Measurements from ENCODE around the gene UGGT1.

Gene UGGT1, protein sequence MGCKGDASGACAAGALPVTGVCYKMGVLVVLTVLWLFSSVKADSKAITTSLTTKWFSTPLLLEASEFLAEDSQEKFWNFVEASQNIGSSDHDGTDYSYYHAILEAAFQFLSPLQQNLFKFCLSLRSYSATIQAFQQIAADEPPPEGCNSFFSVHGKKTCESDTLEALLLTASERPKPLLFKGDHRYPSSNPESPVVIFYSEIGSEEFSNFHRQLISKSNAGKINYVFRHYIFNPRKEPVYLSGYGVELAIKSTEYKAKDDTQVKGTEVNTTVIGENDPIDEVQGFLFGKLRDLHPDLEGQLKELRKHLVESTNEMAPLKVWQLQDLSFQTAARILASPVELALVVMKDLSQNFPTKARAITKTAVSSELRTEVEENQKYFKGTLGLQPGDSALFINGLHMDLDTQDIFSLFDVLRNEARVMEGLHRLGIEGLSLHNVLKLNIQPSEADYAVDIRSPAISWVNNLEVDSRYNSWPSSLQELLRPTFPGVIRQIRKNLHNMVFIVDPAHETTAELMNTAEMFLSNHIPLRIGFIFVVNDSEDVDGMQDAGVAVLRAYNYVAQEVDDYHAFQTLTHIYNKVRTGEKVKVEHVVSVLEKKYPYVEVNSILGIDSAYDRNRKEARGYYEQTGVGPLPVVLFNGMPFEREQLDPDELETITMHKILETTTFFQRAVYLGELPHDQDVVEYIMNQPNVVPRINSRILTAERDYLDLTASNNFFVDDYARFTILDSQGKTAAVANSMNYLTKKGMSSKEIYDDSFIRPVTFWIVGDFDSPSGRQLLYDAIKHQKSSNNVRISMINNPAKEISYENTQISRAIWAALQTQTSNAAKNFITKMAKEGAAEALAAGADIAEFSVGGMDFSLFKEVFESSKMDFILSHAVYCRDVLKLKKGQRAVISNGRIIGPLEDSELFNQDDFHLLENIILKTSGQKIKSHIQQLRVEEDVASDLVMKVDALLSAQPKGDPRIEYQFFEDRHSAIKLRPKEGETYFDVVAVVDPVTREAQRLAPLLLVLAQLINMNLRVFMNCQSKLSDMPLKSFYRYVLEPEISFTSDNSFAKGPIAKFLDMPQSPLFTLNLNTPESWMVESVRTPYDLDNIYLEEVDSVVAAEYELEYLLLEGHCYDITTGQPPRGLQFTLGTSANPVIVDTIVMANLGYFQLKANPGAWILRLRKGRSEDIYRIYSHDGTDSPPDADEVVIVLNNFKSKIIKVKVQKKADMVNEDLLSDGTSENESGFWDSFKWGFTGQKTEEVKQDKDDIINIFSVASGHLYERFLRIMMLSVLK (N-terminal part only)

DNA sequence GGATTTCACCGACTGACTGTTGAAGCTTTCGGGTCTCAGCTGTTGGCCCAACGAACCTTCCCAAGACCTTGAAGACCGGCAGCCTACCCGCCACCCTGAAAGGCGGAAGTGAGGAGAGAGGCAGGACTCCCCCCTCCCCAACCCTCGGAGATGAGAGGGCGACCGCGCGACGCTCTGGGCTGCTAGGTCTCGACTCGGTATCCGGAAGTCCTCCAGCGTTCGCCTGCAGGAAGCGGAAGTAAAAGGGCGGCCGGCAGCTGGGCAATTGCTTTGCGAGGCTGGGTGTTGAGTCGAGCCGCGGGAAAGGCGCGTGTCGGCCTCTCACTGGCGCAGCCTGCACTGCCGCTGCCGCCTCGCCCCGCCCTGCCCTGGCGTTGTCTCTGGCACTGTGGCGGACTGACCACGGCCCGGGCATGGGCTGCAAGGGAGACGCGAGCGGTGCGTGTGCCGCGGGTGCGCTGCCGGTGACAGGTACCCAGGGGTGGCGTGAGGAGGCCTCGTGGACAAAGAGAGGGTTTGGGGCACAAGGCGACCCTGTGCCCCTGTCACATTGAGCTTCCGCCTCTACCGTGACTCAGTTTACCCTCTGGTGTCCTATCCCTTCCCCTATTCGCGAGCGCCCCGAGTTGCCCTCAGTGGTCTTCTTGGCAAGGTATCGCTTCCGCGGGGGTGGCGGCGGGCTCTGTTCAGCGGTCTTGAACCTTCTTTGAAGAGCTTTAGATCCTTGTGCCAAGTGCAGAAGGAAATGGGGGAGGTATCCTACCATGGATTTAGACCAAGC, at the start of gene UGGT1:
TSS of gene UGGT1 (plus strand) at position 256 of the 781 bp plus-strand sequence. CDS start at position 414, 158 bp downstream.
- DNase-seq (ENCODE audit: low spot score in 2 of 2) (peak; percentile 87 to 89), ATAC-seq (replicated peaks; ENCODE audit: extremely low read depth, poor library complexity, severe bottlenecking) (peak; percentile 96)
- H3K36me3 Mint-ChIP-seq (ENCODE audit: insufficient read depth): peaks cover 15% of the 10 kb centered on the region
- H3K4me3 Mint-ChIP-seq: peak within 1 kb of the TSS; percentile 97
- H3K9me3 Mint-ChIP-seq: no peaks in the 10 kb centered on the region
- no peaks in the 10 kb centered on the region for H3K27me3 Mint-ChIP-seq
- H3K4me1 Mint-ChIP-seq: peaks cover 31% of the 10 kb centered on the region
- H3K27ac Mint-ChIP-seq (ENCODE audit: low read depth): peak within 1 kb of the TSS; percentile 92

DNA sequence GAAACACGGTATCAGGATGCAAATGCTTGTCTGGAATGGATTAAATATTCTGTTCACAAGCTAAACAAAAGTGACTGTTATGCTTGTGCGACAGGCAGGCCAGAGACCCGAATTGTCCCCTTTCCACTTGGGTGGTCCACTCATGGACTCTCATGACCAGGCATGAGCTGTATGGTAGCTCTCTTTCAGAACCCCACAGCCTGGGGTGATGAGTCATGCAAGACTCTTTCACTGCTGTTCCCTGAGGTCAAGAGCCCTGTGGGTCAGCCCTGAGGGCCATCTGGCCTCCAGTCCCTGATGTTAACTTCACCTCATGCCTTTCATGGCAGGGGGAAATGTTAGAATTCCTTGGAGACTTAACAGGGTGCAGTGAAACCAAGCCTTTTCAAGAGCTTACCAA, 49.4 kb upstream of the UGGT1 start:
- Mint-ChIP-seq H3K9me3 (peaks cover 33% of the 10 kb centered on the region), H3K4me3 (no peak overlapping the region), H3K4me1 (no peaks in the 10 kb centered on the region), H3K27me3 (peaks cover 45% of the 10 kb centered on the region), H3K36me3 (ENCODE audit: insufficient read depth) (no peaks in the 10 kb centered on the region), H3K27ac (ENCODE audit: low read depth) (no peak overlapping the region)
- ATAC-seq (replicated peaks; ENCODE audit: extremely low read depth, poor library complexity, severe bottlenecking): no peak
- no peak for DNase-seq (ENCODE audit: low spot score in 2 of 2)

GRCh38 chr2:128043041-128043440, 48.0 kb upstream of the UGGT1 start:
- H3K9me3 Mint-ChIP-seq: peaks cover 18% of the 10 kb centered on the region
- DNase-seq (ENCODE audit: low spot score in 2 of 2) (no peak), ATAC-seq (replicated peaks; ENCODE audit: extremely low read depth, poor library complexity, severe bottlenecking) (no peak)
- no peaks in the 10 kb centered on the region for H3K36me3 Mint-ChIP-seq (ENCODE audit: insufficient read depth)
- no peak overlapping the region for H3K27ac Mint-ChIP-seq (ENCODE audit: low read depth)
- H3K27me3 Mint-ChIP-seq: peaks cover 48% of the 10 kb centered on the region
- no peaks in the 10 kb centered on the region for H3K4me1 Mint-ChIP-seq
- H3K4me3 Mint-ChIP-seq: no peak overlapping the region

DNA sequence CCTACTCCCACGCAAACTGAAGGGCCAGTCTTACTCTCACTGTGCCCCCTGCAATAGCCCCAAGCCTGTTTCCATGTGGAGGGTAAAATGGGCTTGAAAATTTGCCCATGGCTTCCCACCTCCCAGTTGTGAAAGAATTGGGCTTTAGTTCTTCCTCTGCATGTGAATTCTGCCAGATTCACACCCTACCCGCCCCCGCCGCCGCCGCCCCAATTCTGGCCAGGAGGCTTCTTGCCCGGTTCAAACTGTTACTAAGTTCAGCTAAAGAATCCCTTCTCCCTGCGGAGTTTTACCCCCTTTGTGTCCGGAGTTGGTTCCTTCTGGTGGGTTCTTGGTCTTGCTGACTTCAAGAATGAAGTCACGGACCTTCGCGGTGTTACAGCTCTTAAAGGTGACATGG, 37.7 kb upstream of the UGGT1 start:
- Mint-ChIP-seq H3K36me3 (ENCODE audit: insufficient read depth) (no peaks in the 10 kb centered on the region), H3K9me3 (peaks cover 11% of the 10 kb centered on the region), H3K4me1 (no peaks in the 10 kb centered on the region), H3K27ac (ENCODE audit: low read depth) (no peak overlapping the region), H3K27me3 (peaks cover 83% of the 10 kb centered on the region), H3K4me3 (no peak overlapping the region)
- ATAC-seq (replicated peaks; ENCODE audit: extremely low read depth, poor library complexity, severe bottlenecking) (no peak), DNase-seq (ENCODE audit: low spot score in 2 of 2) (no peak)

- H3K27me3 Mint-ChIP-seq: peaks cover 73% of the 10 kb centered on the region
- no peaks in the 10 kb centered on the region for H3K36me3 Mint-ChIP-seq (ENCODE audit: insufficient read depth)
- no peak overlapping the region for H3K27ac Mint-ChIP-seq (ENCODE audit: low read depth)
- DNase-seq (ENCODE audit: low spot score in 2 of 2) (no peak), ATAC-seq (replicated peaks; ENCODE audit: extremely low read depth, poor library complexity, severe bottlenecking) (no peak)
- H3K4me1 Mint-ChIP-seq: no peaks in the 10 kb centered on the region
- H3K9me3 Mint-ChIP-seq: peaks cover 10% of the 10 kb centered on the region
- H3K4me3 Mint-ChIP-seq: no peak overlapping the region
These were observed 36.7 kb upstream of the UGGT1 start for GRCh38 chr2:128054104-128054885.

- peaks cover 43% of the 10 kb centered on the region for H3K27me3 Mint-ChIP-seq
- no peaks in the 10 kb centered on the region for H3K4me1 Mint-ChIP-seq
- H3K4me3 Mint-ChIP-seq: no peak overlapping the region
- DNase-seq (ENCODE audit: low spot score in 2 of 2) (no peak), ATAC-seq (replicated peaks; ENCODE audit: extremely low read depth, poor library complexity, severe bottlenecking) (no peak)
- H3K27ac Mint-ChIP-seq (ENCODE audit: low read depth): no peak overlapping the region
- no peaks in the 10 kb centered on the region for H3K9me3 Mint-ChIP-seq
- no peaks in the 10 kb centered on the region for H3K36me3 Mint-ChIP-seq (ENCODE audit: insufficient read depth)
These were observed 33.7 kb upstream of the UGGT1 start for GRCh38 chr2:128057334-128057733.

GRCh38 chr2:128058114-128058513, 32.9 kb upstream of the UGGT1 start:
- H3K36me3 Mint-ChIP-seq (ENCODE audit: insufficient read depth): no peaks in the 10 kb centered on the region
- no peak overlapping the region for H3K27ac Mint-ChIP-seq (ENCODE audit: low read depth)
- no peak overlapping the region for H3K4me3 Mint-ChIP-seq
- no peaks in the 10 kb centered on the region for H3K4me1 Mint-ChIP-seq
- no peaks in the 10 kb centered on the region for H3K9me3 Mint-ChIP-seq
- ATAC-seq (replicated peaks; ENCODE audit: extremely low read depth, poor library complexity, severe bottlenecking) (no peak), DNase-seq (ENCODE audit: low spot score in 2 of 2) (no peak)
- H3K27me3 Mint-ChIP-seq: peaks cover 38% of the 10 kb centered on the region

DNA sequence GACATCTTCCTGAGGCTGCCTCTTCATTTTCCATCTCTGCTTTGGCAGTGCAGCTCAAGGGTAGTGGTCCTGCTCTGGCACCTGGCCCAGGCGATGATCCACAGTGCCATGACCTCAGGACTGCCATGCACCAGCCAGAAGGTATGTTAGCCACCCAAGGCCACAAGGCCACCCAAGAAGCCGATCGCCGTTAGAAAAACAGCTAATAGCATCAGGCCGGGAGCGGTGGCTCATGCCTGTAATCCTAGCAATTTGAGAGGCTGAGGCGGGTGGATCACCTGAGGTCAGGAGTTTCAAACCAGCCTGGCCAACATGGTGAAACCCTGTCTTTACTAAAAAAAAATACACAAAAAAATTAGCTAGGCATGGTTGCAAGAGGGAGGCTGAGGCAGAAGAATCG, 28.4 kb upstream of the UGGT1 start:
- Mint-ChIP-seq H3K36me3 (ENCODE audit: insufficient read depth) (no peaks in the 10 kb centered on the region), H3K4me3 (no peak overlapping the region), H3K27me3 (peaks cover 9% of the 10 kb centered on the region), H3K4me1 (no peaks in the 10 kb centered on the region), H3K27ac (ENCODE audit: low read depth) (no peak overlapping the region), H3K9me3 (no peaks in the 10 kb centered on the region)
- ATAC-seq (replicated peaks; ENCODE audit: extremely low read depth, poor library complexity, severe bottlenecking): no peak
- no peak for DNase-seq (ENCODE audit: low spot score in 2 of 2)

DNA sequence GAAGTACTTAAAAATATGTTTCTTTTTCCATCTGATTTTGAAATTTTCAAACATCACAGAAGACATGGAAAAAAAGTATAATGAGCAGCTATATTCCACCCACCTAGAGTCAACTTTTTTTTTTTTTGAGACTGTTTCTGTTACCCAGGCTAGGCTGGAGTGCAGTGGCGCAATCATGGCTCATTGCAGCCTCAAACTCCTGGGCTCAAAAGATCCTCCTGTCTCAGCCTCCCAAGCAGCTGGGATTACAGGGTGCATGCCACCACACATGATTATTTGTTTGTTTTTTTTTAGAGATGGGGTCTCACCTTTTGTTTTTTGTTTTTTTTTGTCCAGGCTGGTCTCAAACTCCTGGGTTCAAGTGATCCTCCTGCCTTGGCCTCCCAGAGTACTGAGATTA, 26.6 kb upstream of the UGGT1 start:
- Mint-ChIP-seq H3K4me3 (no peak overlapping the region), H3K9me3 (no peaks in the 10 kb centered on the region), H3K27ac (ENCODE audit: low read depth) (no peak overlapping the region), H3K4me1 (no peaks in the 10 kb centered on the region), H3K27me3 (peaks cover 9% of the 10 kb centered on the region), H3K36me3 (ENCODE audit: insufficient read depth) (no peaks in the 10 kb centered on the region)
- DNase-seq (ENCODE audit: low spot score in 2 of 2) (no peak), ATAC-seq (replicated peaks; ENCODE audit: extremely low read depth, poor library complexity, severe bottlenecking) (no peak)

DNA sequence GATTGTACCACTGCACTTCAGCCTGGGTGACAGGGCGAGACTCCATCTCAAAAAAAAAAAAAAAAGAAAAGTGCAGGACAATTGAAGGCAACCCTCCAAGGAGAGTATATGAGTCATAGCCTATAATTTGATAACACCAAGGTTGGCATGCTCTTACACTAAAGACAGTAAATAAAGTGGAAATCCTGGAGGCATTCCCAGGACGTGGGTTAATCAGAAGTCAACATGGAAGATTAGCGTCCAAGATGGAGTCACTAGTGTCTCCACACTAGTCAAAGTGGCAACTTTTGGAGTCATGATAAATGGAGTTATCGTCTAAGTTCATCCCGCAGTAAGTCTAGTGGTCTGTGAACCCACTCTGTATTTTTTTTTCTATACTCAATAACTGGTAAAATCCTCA, 21.2 kb upstream of the UGGT1 start:
- Mint-ChIP-seq H3K27ac (ENCODE audit: low read depth) (no peak overlapping the region), H3K4me3 (no peak overlapping the region), H3K36me3 (ENCODE audit: insufficient read depth) (no peaks in the 10 kb centered on the region), H3K9me3 (no peaks in the 10 kb centered on the region), H3K27me3 (no peaks in the 10 kb centered on the region), H3K4me1 (no peaks in the 10 kb centered on the region)
- ATAC-seq (replicated peaks; ENCODE audit: extremely low read depth, poor library complexity, severe bottlenecking) (no peak), DNase-seq (ENCODE audit: low spot score in 2 of 2) (no peak)

DNA sequence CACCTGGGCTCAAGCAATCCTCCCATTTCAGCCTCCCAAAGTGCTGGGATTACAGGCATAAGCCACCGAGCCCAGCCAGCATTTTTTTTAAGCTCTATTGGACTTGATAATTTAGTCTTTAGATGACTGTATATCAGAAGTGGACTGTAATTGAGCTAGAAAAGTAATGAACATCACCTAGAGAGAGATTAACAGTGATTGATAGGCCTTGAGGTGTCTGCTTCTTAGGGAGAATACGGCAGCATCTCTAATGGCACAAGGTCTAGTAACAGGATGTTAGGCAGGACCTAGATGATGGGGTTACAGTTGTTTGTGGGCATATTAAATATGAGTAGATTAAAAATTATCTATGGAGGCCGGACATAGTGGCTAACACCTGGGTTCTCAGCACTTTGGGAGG, 17.7 kb upstream of the UGGT1 start:
- Mint-ChIP-seq H3K27me3 (no peaks in the 10 kb centered on the region), H3K4me3 (no peak overlapping the region), H3K4me1 (no peaks in the 10 kb centered on the region), H3K9me3 (no peaks in the 10 kb centered on the region), H3K27ac (ENCODE audit: low read depth) (no peak overlapping the region), H3K36me3 (ENCODE audit: insufficient read depth) (no peaks in the 10 kb centered on the region)
- no peak for DNase-seq (ENCODE audit: low spot score in 2 of 2)
- no peak for ATAC-seq (replicated peaks; ENCODE audit: extremely low read depth, poor library complexity, severe bottlenecking)

Data from central memory CD8-positive, alpha-beta T cell (primary cell).